GM21390 (cell line): ENCODE measurements around the gene FAM118B.

Experiments
- ATAC-seq: cut with Tn5 transposase; IDR thresholded peaks from one replicate; pipeline ENCODE4 v1.9.1; 2021; ENCODE audit not compliant: unreplicated experiment

The FAM118B gene

DNA sequence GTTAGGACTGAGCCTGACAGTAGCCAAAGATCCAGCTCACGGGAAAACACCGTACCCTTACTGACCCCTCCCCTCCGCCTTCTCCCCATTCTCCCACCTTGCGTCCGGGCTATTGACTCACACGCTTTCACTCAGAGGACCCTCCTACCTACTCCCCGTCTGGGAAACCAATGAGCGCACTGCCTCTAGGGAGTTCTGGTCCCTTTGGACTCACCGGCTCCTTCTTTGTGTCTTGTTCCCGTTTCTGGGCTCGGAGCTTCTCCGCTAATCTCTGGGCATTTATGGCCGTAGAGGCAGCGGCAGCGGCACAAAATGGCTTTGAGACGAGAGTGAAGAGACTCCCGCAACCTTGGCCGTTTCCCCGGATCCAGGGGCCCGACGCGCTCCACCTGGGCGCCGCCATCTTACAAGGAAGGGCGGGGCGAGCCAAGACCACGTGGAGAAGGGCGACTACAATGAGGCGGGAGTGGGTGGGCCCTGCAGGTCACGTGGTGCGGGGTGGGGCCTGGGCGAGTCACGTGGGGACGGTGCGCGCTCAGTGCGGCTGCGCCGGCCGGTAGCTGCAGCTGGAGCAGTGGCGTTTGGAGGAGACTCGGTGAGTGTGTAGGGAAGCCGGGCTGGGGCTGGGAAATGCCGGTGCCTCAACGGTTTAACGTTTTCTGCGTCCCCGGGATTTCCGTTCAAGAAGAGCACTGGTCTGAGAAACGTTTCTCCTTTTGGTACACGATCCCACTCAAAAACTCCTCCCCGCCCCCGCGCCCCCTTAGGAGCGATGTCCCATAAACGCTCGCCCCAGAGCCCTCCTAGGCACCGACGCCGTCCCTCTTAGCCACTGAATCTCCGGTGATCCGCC, at the start of gene FAM118B, which contains the start of gene RPUSD4:
Gene FAM118B (plus strand): TSS at position 547 of the 853 bp plus-strand sequence. CDS start 23,220 bp downstream, outside the sequence.
Gene RPUSD4 (minus strand): TSS at position 415 of the 853 bp plus-strand sequence. CDS start 12 bp downstream, at position 403.
- ATAC-seq: peak; percentile 92

DNA sequence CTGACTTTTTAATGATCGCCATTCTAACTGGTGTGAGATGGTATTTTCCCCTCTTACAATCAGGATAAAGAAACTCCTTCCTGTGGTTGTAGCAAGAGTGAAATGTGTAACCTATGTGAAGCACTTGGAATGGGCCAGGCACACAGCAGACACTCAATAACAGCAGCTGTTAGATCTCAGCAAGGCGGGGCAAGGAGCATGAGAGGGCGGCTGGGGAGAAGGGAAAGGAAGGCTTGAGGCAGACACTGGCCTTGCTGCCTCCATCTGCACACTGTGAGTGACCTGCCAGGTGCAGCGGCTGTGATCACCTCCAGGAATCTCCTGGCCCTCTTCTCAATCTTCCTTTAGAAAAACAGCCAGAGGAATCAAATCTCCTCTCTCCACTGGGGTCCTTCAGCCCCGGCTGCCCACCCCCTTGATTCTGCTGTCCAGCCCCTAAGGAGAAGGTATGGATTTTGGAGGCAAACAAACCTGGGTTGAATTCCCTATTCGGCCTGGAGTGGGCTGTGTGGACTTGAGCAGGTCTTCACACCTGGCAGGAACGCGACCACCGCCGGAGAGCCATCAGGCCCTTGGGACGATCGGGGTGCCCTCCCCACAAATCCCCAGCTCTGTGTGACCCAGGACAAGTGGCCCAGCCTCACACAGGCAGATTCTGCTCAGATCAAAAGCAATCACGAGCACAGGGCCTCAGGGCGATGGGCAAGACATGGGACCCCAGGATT, 49.1 kb upstream of the FAM118B start:
- no peak for ATAC-seq

DNA sequence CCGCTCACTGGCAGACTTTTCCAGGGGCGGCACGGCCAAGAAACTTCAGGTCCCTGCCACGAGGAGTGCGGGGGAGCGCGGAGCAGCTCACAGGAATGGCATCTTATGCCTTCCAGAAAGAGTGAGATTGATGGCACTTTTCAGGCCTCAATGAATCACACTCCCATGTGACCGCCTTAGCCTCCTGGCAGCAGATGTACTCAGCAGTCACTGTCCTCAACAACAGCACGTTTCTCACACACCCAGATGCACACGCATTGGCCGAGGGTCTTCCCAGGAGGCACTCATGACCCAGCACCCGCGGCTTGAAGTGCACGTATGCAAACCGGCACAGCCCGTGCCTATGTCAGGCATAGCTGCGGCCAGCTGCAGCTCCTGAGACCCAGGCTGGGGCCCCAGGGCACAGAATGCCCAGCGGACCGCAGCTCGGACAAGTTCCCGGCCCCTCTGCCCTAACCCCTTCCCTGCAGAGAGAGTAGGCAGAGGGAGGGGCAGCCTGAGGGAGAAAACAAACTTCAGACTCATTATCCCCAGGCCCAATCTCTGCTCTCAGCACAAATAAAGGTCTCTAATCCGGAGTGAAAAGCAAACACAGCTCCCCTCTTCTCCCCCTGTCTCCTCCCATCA, 48.4 kb upstream of the FAM118B start:
- ATAC-seq: no peak

DNA sequence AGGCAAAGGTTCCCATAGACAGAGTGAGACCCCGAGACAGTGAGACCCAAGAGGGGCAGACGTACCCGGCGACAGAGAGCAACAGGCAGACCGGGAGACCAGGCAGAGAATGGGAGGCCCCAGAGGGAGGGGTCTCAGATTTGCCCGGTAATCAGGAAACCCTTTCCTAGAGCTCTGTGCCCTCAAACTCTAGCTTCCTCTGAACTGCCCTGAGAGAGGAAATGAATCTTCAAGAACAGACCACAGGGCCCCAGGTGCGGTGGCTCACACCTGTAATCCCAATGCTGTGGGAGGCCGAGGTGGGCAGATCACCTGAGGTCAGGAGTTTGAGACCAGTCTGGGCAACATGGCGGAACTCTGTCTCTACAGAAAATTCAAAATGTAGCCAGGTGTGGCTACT, 47.8 kb upstream of the FAM118B start:
- ATAC-seq: no peak

DNA sequence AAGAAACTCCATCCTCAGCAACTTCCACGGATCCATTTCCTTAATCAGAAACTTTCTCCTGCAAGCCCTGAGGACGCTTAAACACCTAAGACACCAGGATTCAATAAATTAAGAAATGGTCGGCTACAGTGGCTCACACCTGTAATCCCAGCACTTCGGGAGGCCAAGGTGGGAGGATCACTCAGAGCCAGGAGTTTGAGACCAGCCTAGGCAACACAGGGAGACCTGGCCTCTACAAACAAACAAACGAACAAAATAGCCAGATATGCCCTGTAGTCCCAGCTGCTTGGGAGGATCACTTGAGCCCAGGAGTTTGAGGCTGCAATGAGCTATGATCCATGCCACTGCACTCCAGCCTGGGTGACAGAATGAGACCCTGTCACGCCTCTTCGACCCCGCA, 46.8 kb upstream of the FAM118B start:
- ATAC-seq: no peak

DNA sequence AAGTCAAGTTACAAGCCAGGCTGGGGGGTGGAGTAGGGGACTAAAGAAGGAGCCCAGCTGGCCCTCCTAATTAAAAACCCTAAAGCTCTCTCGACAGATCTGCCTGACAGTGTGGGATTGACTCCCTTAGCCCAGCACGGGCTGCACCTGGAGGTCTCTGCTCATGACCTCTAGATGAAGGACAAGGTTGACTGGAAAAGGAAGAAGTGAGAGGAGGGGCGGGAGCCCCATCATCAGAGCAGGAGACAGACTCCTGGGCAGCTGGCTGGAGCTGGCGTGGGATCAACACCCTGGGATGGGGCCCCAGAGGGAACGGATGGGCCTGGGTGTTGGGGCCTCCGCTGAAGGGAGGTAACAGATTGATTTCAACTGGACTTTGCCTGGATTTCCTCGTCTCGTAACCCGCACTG, 46.3 kb upstream of the FAM118B start:
- no peak for ATAC-seq

DNA sequence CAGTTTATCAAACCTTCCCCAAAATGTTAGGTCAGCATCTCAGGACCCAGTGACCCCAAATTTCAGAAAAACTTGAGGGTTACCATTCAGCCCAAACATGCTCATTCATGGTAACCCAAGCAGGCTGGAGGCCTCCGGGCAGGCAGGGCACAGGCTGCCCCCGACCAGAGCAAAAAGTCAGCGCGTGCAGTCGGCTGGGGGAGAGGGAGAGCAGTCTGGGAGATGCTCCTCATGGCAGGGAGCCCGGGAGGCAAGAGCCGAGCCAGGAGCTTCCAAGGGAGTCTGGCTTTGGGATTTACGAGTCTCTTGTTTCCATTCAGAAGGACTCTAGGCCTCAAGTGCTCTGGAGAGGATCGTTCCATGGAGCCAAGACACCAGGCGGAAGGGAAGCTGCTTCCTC, 45.8 kb upstream of the FAM118B start:
- no peak for ATAC-seq

DNA sequence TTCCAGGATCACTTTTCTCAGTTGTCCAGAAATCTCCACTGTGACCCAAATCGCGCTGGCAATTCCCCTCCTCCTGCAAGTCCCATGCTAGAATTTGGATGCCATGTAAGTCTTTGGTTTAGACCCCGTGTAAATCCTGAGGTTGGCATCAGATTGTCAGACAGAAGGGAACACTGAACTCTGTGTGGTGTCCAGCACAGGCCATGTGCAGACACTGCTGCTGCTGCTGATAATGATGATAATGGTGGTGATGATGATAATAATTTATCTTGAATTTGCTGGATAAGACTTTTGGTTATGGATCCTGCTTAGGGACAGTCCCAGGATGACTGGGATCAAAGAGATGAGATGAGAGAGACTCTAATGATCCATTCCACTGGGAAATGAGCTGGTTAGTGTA, 45.2 kb upstream of the FAM118B start:
- ATAC-seq: no peak

DNA sequence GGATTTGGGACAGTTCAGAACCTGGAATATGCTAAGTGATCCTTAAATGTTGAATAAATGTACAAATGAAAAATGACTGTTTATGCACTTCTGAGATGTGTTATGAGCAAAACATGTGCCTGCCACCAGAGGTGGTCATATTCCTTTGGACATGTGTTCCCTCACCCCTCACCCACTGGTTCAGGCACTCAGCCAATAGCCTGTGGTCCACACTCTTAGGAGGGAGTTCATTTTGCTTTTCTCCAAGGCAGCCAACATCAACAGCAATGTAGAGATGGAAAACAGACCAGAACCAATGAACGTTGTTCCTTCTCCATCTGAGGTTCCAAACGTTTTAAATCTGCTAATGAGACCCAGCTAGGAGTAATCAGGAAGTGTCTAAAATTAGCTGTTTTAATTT, 44.1 kb upstream of the FAM118B start:
- ATAC-seq: no peak

DNA sequence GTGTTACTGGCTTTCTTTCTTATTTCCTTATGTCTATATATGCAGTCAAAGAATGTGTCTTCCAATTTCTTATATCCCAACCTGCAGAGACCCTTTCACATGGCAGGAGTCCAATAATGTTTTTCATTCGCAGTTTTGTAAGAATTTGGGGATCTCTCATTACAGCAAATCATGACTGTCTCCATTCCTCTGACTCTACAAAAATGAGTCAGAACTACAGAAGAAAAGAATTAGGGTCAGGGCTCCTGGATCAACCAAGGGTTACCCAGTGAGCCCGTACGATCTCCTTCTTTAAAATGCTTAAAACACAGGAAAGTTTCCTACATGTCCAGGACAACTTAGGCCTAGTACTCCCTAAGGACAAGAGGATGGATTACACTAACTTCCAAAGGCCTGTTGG, 42.3 kb upstream of the FAM118B start:
- no peak for ATAC-seq

DNA sequence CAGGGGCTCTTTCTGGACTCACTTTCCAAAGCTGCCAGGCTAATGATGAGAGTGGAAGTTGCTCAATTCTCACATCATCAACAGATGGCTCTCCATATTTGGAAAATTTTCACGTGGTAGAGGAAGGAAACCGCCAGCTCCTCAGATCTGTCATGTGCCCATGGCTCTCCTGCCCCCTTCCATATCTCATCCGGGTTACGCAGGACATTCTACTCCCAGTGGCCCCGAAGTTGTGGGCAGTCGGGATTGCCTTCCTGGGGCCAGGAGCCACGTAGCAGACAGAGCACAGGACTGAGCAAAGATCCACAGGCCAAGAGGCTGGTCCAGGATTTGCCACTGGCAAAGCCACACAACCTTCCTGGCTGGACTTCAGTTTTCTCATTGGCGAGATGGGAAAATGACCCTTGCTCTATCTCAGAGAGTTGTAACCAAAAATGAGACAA, 39.0 kb upstream of the FAM118B start:
- ATAC-seq: no peak

DNA sequence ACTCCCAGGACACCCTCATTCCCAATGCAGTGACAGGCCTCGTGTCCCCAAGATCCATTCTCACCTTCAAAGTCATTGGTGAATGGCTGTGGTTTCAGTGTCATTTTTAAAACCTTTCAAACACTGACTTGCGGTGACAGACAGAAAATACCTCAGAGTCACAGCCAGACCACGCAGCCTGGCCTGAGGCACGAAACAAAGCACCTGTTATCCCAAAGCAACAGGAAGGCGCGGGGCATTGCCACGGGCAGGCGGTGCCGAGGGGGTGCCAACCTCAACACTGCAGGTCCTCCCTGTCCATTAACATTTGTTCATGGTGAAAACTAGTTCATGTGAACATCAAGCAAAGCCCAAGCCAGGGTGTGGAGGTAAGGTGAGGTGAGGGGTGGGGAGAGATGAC, 38.3 kb upstream of the FAM118B start:
- no peak for ATAC-seq

DNA sequence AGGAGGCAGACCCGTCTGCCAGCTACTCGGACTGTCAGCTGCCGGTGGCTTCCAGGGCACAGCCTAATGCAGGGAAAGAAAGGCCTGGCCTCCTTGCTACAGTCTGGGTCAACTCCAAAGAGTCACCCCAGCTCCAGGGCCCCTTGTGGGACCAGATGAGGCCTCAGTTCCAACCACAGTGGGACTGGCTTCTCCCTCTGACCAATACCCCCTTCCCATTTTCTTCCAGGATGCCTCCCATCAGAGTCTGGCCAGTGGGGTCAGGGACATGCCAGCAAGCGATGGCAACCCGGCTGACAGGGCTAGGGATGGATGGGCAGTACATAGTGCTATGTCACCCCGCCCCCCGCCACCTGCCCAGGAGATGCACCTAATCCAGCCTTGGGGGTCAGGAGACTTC, 36.8 kb upstream of the FAM118B start:
- no peak for ATAC-seq

DNA sequence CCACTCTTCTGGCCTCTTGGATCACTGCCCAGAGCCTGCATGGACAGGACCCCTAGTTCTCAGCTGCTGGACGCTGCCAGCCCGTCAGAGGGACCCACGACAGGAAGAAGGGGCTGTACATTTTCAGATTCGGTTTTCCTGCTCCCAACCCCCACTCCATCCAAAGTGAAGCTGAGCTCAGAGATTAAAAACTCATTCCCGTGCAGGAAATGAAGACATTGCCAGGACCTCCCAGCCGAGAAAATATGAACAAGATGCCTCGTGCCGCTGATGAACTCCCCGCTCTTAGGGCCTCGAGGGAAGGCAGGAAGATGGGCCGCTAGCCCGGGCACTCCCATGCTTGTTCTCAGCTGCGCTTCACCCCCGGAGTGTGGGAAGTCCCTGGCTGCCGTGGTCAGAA, 36.2 kb upstream of the FAM118B start:
- ATAC-seq: no peak

DNA sequence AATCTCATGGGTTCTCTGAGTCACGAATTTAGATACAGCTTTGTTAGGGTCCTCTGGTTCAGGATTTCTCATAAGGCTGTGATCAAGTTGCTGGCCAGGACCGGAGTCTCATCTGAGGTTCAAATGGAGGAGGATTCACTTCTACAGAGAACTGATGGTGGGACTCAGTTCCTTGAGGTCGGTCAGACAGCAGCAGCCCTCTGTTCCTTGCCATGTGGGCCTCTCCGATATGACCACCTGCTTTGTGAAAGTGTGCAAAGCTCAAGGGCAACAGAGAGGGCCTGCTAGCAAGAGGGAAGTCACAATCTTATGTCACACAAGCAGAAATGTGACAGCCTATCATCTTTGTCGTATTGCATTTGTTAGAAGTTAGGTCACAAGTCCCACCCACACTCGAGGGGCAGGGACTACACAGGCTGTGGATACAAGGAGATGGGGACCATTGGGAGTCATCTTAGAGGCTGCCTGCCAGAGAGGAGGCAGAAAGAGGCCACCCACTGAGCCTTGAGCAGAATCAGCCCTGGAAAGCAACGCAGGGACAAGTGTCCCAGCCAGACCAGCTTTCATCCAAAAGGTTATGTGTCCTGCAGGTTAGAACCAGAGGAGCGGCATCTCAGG, 34.6 kb upstream of the FAM118B start:
- no peak for ATAC-seq

DNA sequence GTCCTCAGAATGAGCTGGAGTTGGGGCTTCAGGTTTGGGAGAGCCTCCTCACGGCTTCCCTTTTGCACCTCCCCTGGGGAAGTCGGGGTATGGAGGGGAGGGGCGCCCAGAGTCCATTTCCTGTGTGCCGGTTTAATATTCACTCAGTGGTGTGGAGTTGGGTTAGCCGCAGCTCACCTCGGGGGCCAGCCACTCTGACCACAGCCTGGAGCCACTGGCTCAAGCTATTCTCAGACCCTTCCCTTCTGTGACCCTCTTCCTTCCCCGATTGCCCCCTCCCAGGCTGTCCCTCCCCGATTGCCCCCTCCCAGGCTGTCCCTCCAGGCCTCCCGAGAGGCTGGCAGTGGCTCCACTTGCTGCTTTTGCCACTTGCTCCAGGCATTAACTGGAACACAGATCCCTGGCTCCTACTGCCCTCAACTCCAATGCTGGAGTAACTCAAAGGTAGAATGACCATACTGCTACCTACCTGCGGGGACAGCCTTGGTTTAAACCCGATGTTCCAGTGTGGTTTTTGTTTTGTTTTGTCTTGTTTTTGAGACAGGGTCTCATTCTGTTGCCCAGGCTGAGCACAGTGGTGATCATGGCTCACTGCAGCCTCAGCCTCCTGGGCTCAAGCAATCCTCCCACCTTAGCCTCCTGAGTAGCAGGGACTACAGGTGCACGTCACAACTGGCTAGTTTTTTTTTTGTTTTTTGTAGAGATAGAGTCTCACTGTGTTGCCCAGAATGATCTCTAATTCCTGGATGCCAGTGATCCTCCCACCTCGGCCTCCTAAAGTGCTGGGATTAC, 29.4 kb upstream of the FAM118B start:
- ATAC-seq: no peak

DNA sequence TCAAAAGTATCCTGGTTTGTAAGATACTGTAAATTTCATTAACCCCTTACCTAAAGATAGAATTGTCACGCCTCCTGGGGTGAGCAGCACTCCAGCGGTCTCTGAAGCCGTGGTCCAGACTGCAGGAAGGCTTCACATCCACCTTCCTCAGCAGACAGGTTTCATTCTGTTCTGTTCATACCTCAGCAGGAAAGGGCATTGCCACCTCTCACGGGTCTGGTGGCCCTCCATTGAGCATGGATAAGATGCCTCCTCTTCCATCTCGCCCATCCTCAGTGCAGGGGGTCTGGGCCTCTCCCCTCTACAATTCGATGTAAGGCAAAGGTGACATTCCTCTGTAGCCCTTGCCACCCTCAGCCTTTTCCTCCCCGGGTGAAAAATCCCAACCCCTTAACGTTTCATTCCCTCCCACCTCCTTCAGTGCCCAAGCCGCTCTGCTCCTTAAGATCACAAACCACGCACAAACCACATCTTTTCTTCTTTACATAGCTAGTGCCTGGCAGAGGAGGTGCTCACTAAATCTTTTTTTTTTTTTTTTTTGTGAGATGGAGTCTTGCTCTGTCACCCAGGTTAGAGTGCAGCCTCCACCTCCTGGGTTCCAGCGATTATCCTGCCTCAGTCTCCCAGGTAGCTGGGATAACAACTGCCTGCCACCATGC, 28.7 kb upstream of the FAM118B start:
- ATAC-seq: no peak

DNA sequence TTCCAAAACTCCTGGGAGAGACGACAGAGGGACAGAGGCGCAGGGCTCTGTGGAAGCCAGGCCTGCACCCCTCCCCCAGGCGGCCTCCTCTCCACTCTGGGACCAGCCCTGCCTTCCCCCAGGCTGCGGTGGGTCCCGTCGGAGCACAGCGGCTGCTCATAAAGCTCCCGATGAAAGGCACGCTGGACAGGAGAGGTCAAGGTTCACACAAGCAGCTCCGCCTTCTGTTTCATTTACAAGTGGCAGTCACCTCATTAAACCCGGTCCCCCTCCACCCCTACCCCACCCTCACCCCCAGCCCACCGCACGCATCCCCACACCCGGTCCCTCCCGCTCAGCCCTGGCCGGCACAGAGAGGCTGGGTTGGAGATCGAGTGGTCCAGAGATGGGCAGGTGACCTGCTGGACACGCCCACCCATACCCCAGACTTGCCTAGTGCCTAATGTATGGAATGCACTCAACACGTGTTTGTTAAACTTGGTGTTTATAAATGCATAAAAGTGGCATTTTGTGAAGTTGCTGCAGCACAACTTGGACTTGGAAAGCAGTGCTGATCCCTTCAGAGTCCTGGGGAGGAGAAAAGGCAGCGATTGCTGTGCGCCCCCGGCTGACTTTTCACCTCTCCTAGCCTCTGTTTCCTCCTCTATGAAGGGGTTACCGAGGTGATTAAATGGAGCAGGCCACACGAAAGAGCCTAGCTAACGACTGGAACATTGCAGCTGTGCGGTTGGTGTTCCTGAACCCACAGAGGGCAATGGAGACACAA, 26.1 kb upstream of the FAM118B start:
- no peak for ATAC-seq

DNA sequence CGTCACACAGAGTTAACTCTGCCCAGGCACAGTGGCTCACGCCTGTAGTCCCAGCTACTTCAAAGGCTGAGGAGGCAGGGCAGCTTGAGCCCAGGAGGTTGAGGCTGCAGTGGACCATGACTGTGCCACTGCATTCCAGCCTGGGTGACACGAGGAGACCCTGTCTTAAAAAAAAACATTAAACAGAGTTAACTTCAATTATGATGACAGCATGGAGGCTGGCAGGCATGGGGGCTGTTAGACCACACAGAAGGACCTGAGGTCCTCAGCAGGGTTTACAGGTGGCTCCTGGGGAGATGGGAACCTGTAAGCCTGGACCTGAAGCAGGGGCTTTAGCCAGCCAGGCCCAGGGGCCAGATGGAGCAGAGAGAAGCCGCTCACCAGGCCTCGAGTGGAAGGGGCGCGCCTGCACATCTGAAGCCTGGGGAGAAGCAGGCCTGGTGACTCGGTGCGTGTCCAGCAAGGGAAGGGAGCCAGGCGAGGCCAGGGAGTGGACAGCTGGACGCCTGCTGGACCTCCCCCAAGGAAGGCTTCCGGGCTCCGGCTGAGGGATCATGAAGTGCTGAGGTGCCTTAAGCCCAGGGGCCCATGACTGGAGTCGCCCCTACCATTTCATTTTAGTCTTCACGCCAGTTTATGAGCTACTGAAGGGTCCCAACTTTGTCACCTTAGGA, 25.4 kb upstream of the FAM118B start:
- ATAC-seq: no peak
